ENCODE results near the gene AGR2. TPM values are rescaled to one million over a fixed set of nuclear protein-coding genes. Genes with fewer than 3 reads are reported as not detected.

AGR2 gene
- total RNA-seq, 1 experiment from 2014 or later, result 76.1 TPM

DNA sequence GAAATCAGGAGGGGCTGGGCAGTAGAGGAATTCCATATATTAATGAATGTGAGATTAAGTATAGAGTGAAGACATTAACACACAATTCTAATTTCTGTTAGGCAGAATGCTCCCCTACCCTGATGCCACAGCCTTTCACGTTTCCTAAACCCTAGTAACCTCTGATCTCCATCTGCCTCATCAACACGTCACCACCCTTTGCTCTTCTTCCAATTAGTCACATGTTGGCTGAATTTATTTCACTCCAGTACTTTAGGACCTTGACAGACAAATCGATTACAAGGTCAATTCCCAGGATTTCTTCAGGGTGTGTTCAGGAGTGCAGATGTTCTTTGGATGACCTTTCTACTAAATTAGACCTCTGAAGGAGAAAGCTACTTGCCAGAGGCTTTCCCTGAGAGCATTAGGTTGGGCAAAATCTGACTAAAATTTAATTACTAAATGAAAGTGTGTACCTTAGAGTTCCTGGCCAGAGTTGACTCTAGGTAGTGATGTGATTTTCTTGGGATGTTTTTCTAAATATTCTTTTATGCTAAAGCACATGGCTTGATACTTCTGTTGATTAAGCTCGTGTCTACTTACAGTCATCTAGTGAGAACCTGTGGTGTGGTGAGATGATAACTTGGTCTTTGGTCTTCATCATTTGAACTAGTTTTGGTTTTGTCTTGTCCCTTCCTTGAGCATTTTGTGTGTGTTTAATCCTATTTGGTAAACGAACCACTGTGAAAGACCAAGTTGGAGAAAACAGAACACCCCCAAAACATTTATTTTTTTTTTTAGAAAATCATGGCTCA is 12.7 kb downstream of the AGR2 start:
- no peaks in the 10 kb centered on the region for H4K20me1 ChIP-seq (ENCODE audit: insufficient read depth)
- peak in 1 of 2 experiments; percentile 33 for DNase-seq
- no peak overlapping the region for H3K27ac ChIP-seq
- intact Hi-C loops (cut with micrococcal nuclease; ENCODE audit: unreplicated experiment), result no loop called here
- no peaks in the 10 kb centered on the region for H3K9me2 ChIP-seq (ENCODE audit: insufficient read depth)
- no peak overlapping the region for H2AFZ ChIP-seq
- TF ChIP-seq, protein P1, sequence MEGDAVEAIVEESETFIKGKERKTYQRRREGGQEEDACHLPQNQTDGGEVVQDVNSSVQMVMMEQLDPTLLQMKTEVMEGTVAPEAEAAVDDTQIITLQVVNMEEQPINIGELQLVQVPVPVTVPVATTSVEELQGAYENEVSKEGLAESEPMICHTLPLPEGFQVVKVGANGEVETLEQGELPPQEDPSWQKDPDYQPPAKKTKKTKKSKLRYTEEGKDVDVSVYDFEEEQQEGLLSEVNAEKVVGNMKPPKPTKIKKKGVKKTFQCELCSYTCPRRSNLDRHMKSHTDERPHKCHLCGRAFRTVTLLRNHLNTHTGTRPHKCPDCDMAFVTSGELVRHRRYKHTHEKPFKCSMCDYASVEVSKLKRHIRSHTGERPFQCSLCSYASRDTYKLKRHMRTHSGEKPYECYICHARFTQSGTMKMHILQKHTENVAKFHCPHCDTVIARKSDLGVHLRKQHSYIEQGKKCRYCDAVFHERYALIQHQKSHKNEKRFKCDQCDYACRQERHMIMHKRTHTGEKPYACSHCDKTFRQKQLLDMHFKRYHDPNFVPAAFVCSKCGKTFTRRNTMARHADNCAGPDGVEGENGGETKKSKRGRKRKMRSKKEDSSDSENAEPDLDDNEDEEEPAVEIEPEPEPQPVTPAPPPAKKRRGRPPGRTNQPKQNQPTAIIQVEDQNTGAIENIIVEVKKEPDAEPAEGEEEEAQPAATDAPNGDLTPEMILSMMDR (conservative IDR thresholded peaks at IDR 0.05), result no peak
- no peak for TF ChIP-seq EZH2 (IDR thresholded peaks at IDR 0.05; ENCODE audit: low read depth)
- no peaks in the 10 kb centered on the region for H3K27me3 ChIP-seq (ENCODE audit: insufficient read depth, low read depth)
- no TSS peak for BruUV-seq (replicated peaks)
- H3K79me2 ChIP-seq (ENCODE audit: low read depth), result no peaks in the 10 kb centered on the region
- POLR2A ChIA-PET (ENCODE audit: unreplicated experiment), result interaction anchor here (0.6 kb wide), 1 partner anchor 71 kb away, joined by 3 read pairs; no protein-coding TSS in a partner anchor
- H3K4me1 ChIP-seq (replicated peaks; ENCODE audit: insufficient read depth), result no peaks in the 10 kb centered on the region
- 0 out of 2 replicates have a peak, but pooled peaks cover 8% of the 10 kb centered on the region for H3K36me3 ChIP-seq (ENCODE audit: low read depth)
- H3K4me2 ChIP-seq, result no peak overlapping the region
- H3K9me3 ChIP-seq (ENCODE audit: insufficient read depth, low read depth), result no peaks in the 10 kb centered on the region
- CTCF ChIA-PET, result interaction anchor here (0.5 kb wide), 1 partner anchor 12 kb away, joined by 4 read pairs; no protein-coding TSS in a partner anchor
- H3F3A ChIP-seq (ENCODE audit: insufficient read depth, low read depth), result 0 out of 2 replicates have a peak, but pooled peaks cover 4% of the 10 kb centered on the region
- H3K4me3 ChIP-seq, result no peak overlapping the region

DNA sequence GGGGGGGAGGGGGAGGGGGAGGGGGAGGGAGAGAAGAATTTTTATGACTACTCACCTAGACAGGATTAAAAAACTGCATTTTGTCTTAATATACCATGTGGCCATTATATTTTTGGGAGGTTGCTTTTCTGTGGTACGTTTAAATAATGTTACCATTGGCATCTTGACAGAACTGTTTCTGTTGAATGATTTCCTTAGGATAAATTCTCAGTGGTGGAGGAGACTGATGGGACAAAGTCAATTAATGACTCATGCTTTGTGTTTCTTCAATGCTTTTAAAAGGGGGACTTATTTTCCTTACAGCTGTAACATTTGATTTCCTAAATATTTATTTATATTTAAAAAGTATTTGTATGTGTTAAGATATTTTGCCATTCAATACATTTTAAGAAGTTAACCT is 13.7 kb downstream of the AGR2 start:
- H2AFZ ChIP-seq, result no peak overlapping the region
- ChIA-PET CTCF (no interaction called here), POLR2A (ENCODE audit: unreplicated experiment) (no interaction called here)
- 0 out of 2 replicates have a peak, but pooled peaks cover 4% of the 10 kb centered on the region for H3F3A ChIP-seq (ENCODE audit: insufficient read depth, low read depth)
- no peaks in the 10 kb centered on the region for H3K27me3 ChIP-seq (ENCODE audit: insufficient read depth, low read depth)
- no peak overlapping the region for H3K4me3 ChIP-seq
- DNase-seq, result no peak
- BruUV-seq (replicated peaks), result no TSS peak
- H3K27ac ChIP-seq, result no peak overlapping the region
- no peaks in the 10 kb centered on the region for H3K36me3 ChIP-seq (ENCODE audit: low read depth)
- no peak for TF ChIP-seq EZH2 (IDR thresholded peaks at IDR 0.05; ENCODE audit: low read depth)
- TF ChIP-seq, protein P1 (conservative IDR thresholded peaks at IDR 0.05), result no peak
- H4K20me1 ChIP-seq (ENCODE audit: insufficient read depth), result no peaks in the 10 kb centered on the region
- no peaks in the 10 kb centered on the region for H3K79me2 ChIP-seq (ENCODE audit: low read depth)
- intact Hi-C loops (cut with micrococcal nuclease; ENCODE audit: unreplicated experiment), result no loop called here
- H3K9me2 ChIP-seq (ENCODE audit: insufficient read depth), result no peaks in the 10 kb centered on the region
- H3K4me1 ChIP-seq (replicated peaks; ENCODE audit: insufficient read depth), result no peaks in the 10 kb centered on the region
- H3K9me3 ChIP-seq (ENCODE audit: insufficient read depth, low read depth), result no peaks in the 10 kb centered on the region
- H3K4me2 ChIP-seq, result no peak overlapping the region

DNA sequence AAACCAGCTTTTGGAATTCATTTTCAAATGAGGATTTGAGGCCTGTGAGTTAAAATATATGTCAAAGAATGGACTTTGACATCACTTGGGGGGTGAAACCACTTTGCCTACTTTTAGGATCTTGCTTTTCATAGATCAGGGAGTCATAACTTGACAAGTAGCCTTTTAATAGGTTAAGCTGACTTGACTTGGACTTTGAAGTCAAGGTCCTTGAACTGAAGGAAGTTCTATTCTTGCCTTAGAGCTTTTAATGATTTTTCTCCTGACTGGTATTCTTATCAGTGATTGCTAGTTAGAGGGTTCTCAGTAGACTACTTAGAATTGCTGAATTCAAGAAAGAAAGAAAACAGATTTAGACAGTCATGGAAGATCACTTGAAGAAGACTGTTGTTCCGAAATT is 17.7 kb downstream of the AGR2 start:
- no TSS peak for BruUV-seq (replicated peaks)
- Histone ChIP-seq H4K20me1 (ENCODE audit: insufficient read depth) (no peaks in the 10 kb centered on the region), H3K9me2 (ENCODE audit: insufficient read depth) (no peaks in the 10 kb centered on the region), H3K79me2 (ENCODE audit: low read depth) (no peaks in the 10 kb centered on the region), H2AFZ (no peak overlapping the region), H3K9me3 (ENCODE audit: insufficient read depth, low read depth) (no peaks in the 10 kb centered on the region), H3K27me3 (ENCODE audit: insufficient read depth, low read depth) (no peaks in the 10 kb centered on the region), H3K4me2 (no peak overlapping the region), H3K36me3 (ENCODE audit: low read depth) (0 out of 2 replicates have a peak, but pooled peaks cover 9% of the 10 kb centered on the region), H3K4me3 (no peak overlapping the region), H3F3A (ENCODE audit: insufficient read depth, low read depth) (0 out of 2 replicates have a peak, but pooled peaks cover 4% of the 10 kb centered on the region), H3K27ac (no peak overlapping the region), H3K4me1 (replicated peaks; ENCODE audit: insufficient read depth) (no peaks in the 10 kb centered on the region)
- ChIA-PET CTCF (interaction anchor here (0.6 kb wide), 1 partner anchor 134 kb away, joined by 3 read pairs; no protein-coding TSS in a partner anchor), POLR2A (ENCODE audit: unreplicated experiment) (no interaction called here)
- intact Hi-C loops (cut with micrococcal nuclease; ENCODE audit: unreplicated experiment), result no loop called here
- no peak for DNase-seq
- TF ChIP-seq, protein P1 (conservative IDR thresholded peaks at IDR 0.05), result no peak
- no peak for TF ChIP-seq EZH2 (IDR thresholded peaks at IDR 0.05; ENCODE audit: low read depth)

All from PC-9 (cell line).